Progenitor cell of endocrine pancreas (in vitro differentiated cells): Measurements from ENCODE around the gene TMEM163. TPM values are rescaled to one million over a fixed set of nuclear protein-coding genes. Genes with fewer than 3 reads are reported as not detected.

Experiments used
- DNase-seq: peaks from one replicate; pipeline ENCODE4 v3.0.0; 2021; ENCODE audit warnings: low spot score; ENCODE audit not compliant: unreplicated experiment
- H3K27ac Mint-ChIP-seq: 2 replicates; pipeline ENCODE4 v1.8.0; 2021; ENCODE audit warnings: mild to moderate bottlenecking, moderate library complexity, mixed read lengths
- H3K27me3 Mint-ChIP-seq: 2 replicates; pipeline ENCODE4 v1.8.0; 2021; ENCODE audit warnings: mixed read lengths
- H3K36me3 Mint-ChIP-seq: 2 replicates; pipeline ENCODE4 v1.8.0; 2022; ENCODE audit warnings: mixed read lengths; ENCODE audit not compliant: insufficient read depth
- H3K4me1 Mint-ChIP-seq: 2 replicates; pipeline ENCODE4 v1.8.0; 2021; ENCODE audit warnings: low read depth, mixed read lengths
- H3K4me3 Mint-ChIP-seq: 2 replicates; pipeline ENCODE4 v1.8.0; 2021; ENCODE audit warnings: low read depth, mild to moderate bottlenecking, moderate library complexity, mixed read lengths
- H3K9me3 Mint-ChIP-seq: 2 replicates; pipeline ENCODE4 v1.8.0; 2021; ENCODE audit warnings: low read depth, mixed read lengths
- total RNA-seq: library from RNA; stranded (reverse); gene quantifications from 2 replicates; pipeline ENCODE4 v1.2.1, GENCODE V29; 2021
- TF ChIP-seq, protein P1 (sequence below): fragments of 200-600 bp; sonication (generic); IDR thresholded peaks from one replicate; pipeline ENCODE4 v1.5.0; 2021; ENCODE audit warnings: antibody characterized with exemption, mild to moderate bottlenecking; ENCODE audit not compliant: unreplicated experiment

Gene TMEM163
- total RNA-seq, 1 donor from 2014 or later = 3.8 TPM

DNA sequence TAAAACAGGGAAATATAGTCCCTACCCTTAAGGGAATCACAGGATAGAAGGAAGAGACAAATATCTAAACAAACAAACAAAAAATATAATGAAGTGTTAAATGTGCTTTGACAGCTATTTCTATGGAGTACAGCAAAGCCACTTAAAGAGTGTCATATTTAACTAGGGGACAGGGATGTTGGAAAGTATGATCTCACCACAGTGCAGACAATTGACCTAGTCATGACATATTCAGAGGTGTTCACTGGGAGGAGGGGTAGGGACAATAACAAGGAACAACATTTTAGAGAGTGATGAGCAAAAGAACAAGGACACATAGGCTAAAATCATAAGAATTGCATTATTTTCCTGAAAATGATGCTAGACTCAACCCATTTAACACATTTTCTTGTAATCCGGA, 107.5 kb downstream of the TMEM163 start:
- no peaks in the 10 kb centered on the region for H3K4me1 Mint-ChIP-seq
- peaks cover 4% of the 10 kb centered on the region for H3K27me3 Mint-ChIP-seq
- DNase-seq = no peak
- TF ChIP-seq, protein P1, sequence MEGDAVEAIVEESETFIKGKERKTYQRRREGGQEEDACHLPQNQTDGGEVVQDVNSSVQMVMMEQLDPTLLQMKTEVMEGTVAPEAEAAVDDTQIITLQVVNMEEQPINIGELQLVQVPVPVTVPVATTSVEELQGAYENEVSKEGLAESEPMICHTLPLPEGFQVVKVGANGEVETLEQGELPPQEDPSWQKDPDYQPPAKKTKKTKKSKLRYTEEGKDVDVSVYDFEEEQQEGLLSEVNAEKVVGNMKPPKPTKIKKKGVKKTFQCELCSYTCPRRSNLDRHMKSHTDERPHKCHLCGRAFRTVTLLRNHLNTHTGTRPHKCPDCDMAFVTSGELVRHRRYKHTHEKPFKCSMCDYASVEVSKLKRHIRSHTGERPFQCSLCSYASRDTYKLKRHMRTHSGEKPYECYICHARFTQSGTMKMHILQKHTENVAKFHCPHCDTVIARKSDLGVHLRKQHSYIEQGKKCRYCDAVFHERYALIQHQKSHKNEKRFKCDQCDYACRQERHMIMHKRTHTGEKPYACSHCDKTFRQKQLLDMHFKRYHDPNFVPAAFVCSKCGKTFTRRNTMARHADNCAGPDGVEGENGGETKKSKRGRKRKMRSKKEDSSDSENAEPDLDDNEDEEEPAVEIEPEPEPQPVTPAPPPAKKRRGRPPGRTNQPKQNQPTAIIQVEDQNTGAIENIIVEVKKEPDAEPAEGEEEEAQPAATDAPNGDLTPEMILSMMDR = no peak
- no peak overlapping the region for H3K4me3 Mint-ChIP-seq
- H3K9me3 Mint-ChIP-seq = peaks cover 18% of the 10 kb centered on the region
- H3K36me3 Mint-ChIP-seq = no peaks in the 10 kb centered on the region
- no peak overlapping the region for H3K27ac Mint-ChIP-seq

DNA sequence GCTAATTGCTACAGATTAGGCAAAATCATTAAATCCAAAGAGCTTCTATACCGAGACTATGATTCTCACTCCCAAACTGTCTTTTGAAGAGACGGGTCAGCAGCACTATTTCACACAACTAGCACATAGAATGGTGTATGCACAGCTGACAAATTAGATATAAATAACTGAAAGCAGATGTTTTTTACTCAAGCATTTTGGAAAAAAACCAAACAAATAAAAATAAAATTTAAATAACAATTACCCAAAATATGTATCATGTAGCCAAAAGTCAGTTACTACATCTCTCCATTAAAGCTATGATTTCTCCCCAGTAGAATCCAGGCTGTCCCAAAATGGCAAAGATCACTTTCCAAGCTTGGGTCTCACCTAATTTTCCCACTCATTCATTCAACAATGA, 107.9 kb downstream of the TMEM163 start:
- Mint-ChIP-seq H3K4me3 (no peak overlapping the region), H3K36me3 (no peaks in the 10 kb centered on the region), H3K9me3 (peaks cover 18% of the 10 kb centered on the region), H3K27ac (no peak overlapping the region), H3K27me3 (peaks cover 5% of the 10 kb centered on the region), H3K4me1 (no peaks in the 10 kb centered on the region)
- TF ChIP-seq, protein P1 = no peak
- no peak for DNase-seq

DNA sequence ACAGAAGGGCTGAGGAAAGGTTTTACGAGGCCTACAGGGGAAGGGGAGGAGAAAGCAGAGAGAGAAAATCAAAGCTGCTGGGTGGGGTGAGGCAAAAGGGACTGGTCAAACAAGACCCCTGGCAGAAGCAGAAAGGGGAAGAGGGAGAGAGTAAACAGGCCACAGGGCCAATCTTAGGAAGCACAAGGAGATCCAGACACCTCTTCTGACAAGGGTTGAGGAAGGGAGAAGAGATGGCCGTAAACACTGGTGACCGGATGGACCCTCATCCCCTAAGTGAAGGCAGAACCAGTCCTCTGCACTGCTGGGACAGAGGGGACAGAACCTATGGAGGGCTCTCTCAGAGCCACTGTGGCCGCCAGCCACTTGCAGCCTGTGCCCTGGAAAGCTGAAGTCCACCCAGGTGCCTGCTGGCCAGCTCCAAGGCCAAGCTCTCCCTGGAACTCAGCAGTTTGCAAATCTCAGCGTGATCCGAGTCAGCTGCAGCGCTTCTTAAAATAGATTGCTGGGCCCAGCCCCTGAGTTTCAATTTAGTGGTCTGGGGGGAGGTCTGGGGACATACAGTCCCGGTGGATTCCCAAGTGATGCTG, 108.8 kb downstream of the TMEM163 start:
- H3K9me3 Mint-ChIP-seq = peaks cover 18% of the 10 kb centered on the region
- DNase-seq = no peak
- H3K4me1 Mint-ChIP-seq = no peaks in the 10 kb centered on the region
- no peaks in the 10 kb centered on the region for H3K36me3 Mint-ChIP-seq
- no peak overlapping the region for H3K27ac Mint-ChIP-seq
- TF ChIP-seq, protein P1 = no peak
- H3K4me3 Mint-ChIP-seq = no peak overlapping the region
- peaks cover 5% of the 10 kb centered on the region for H3K27me3 Mint-ChIP-seq

DNA sequence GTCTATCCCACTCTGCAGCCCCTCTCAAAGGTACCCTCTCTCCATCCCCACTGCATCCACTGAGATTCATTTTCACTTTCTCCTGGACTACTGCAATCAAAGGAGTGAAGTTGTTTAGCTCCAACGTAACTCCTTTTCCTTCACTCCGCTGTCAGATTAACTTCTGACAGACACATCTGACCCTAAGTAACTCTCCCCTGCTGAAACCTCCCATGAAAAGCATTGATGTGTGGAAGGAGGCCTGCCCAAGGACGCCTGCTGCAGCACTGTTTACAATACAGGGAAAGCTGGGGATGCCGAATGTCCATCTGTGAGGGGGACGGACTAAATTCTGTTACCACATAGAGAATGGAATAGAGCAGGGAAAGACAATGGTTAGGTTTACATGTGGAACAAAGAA, 114.8 kb downstream of the TMEM163 start:
- H3K27ac Mint-ChIP-seq = no peak overlapping the region
- DNase-seq = no peak
- TF ChIP-seq, protein P1 = no peak
- H3K4me3 Mint-ChIP-seq = no peak overlapping the region
- peaks cover 3% of the 10 kb centered on the region for H3K4me1 Mint-ChIP-seq
- no peaks in the 10 kb centered on the region for H3K9me3 Mint-ChIP-seq
- H3K27me3 Mint-ChIP-seq = peaks cover 10% of the 10 kb centered on the region
- no peaks in the 10 kb centered on the region for H3K36me3 Mint-ChIP-seq

DNA sequence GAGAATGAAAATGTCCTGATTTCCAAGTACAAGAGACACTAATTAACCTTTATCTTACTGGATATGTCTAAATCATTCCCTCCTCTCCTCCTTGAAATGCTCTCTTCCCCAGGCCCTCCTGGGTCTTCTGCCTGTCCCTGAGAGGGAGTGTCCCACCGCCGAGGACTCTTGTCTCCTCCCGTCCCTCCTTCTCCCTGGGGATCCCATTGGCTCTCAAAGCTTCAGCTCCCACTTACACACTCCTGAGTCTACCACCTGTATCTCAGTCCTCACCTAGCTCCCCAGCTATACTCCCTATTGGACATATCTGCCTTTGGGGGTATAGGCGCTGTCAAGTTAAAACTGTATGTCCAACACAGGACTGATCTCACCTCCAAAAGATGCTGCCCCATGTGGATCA, 116.1 kb downstream of the TMEM163 start:
- Mint-ChIP-seq H3K4me1 (peaks cover 3% of the 10 kb centered on the region), H3K27me3 (peaks cover 10% of the 10 kb centered on the region), H3K4me3 (no peak overlapping the region), H3K27ac (no peak overlapping the region), H3K9me3 (no peaks in the 10 kb centered on the region), H3K36me3 (no peaks in the 10 kb centered on the region)
- TF ChIP-seq, protein P1 = no peak
- DNase-seq = no peak
